Loucy (cell line): Measurements from ENCODE around the gene PHYHD1.

ENCODE experiments used
- CTCF ChIP-seq: fragments of 200-600 bp; sonication (generic); conservative IDR thresholded peaks from 2 replicates; pipeline ENCODE4 v1.5.1; 2014; ENCODE audit warnings: mild to moderate bottlenecking, antibody characterized with exemption, low read length
- EZH2phosphoT487 ChIP-seq: fragments of 200-600 bp; IDR thresholded peaks from 2 replicates; pipeline ENCODE4 v1.6.1; 2018; ENCODE audit warnings: antibody characterized with exemption, mild to moderate bottlenecking, moderate library complexity, borderline replicate concordance

- TF ChIP-seq CTCF, result no peak
- no peak for TF ChIP-seq EZH2phosphoT487
Observed at GRCh38 chr9:128917151-128917849, 3.5 kb upstream of the PHYHD1 start.
